Progenitor cell of endocrine pancreas (in vitro differentiated cells): ENCODE results near the gene SESTD1. TPM values are rescaled to one million over a fixed set of nuclear protein-coding genes. Genes with fewer than 3 reads are reported as not detected.
A peak's percentile ranks its signal among the peaks of the same experiment; 100 is the strongest.

Experiments
- DNase-seq: peaks from one replicate; pipeline ENCODE4 v3.0.0; 2021; ENCODE audit warnings: low spot score; ENCODE audit not compliant: unreplicated experiment
- H3K27ac Mint-ChIP-seq: 2 replicates; pipeline ENCODE4 v1.8.0; 2021; ENCODE audit warnings: mild to moderate bottlenecking, moderate library complexity, mixed read lengths
- H3K27me3 Mint-ChIP-seq: 2 replicates; pipeline ENCODE4 v1.8.0; 2021; ENCODE audit warnings: mixed read lengths
- H3K36me3 Mint-ChIP-seq: 2 replicates; pipeline ENCODE4 v1.8.0; 2022; ENCODE audit warnings: mixed read lengths; ENCODE audit not compliant: insufficient read depth
- H3K4me1 Mint-ChIP-seq: 2 replicates; pipeline ENCODE4 v1.8.0; 2021; ENCODE audit warnings: low read depth, mixed read lengths
- H3K4me3 Mint-ChIP-seq: 2 replicates; pipeline ENCODE4 v1.8.0; 2021; ENCODE audit warnings: low read depth, mild to moderate bottlenecking, moderate library complexity, mixed read lengths
- H3K9me3 Mint-ChIP-seq: 2 replicates; pipeline ENCODE4 v1.8.0; 2021; ENCODE audit warnings: low read depth, mixed read lengths
- CTCF ChIP-seq: fragments of 200-600 bp; sonication (generic); IDR thresholded peaks from one replicate; pipeline ENCODE4 v1.5.0; 2021; ENCODE audit warnings: antibody characterized with exemption, mild to moderate bottlenecking; ENCODE audit not compliant: unreplicated experiment
- total RNA-seq: library from RNA; stranded (reverse); gene quantifications from 2 replicates; pipeline ENCODE4 v1.2.1, GENCODE V29; 2021

SESTD1 gene
- total RNA-seq, 1 donor from 2014 or later = 108 TPM

- no peak for DNase-seq
- Mint-ChIP-seq H3K4me1 (no peaks in the 10 kb centered on the region), H3K36me3 (no peaks in the 10 kb centered on the region)
Observed at GRCh38 chr2:179129574-179130238, 134.9 kb downstream of the SESTD1 start.

GRCh38 chr2:179125404-179125803, 139.2 kb downstream of the SESTD1 start:
- H3K4me1 Mint-ChIP-seq = peaks cover 6% of the 10 kb centered on the region
- H3K4me3 Mint-ChIP-seq = no peak overlapping the region
- H3K27me3 Mint-ChIP-seq = no peaks in the 10 kb centered on the region
- TF ChIP-seq CTCF = no peak
- no peak overlapping the region for H3K27ac Mint-ChIP-seq
- H3K9me3 Mint-ChIP-seq = no peaks in the 10 kb centered on the region
- no peak for DNase-seq
- peaks cover 14% of the 10 kb centered on the region for H3K36me3 Mint-ChIP-seq

More at GRCh38 chr2:179129574-179130238, 134.9 kb downstream of the SESTD1 start:
- peak; percentile 66 for TF ChIP-seq CTCF
- Mint-ChIP-seq H3K4me3 (no peak overlapping the region), H3K27ac (no peak overlapping the region), H3K9me3 (no peaks in the 10 kb centered on the region), H3K27me3 (no peaks in the 10 kb centered on the region)

GRCh38 chr2:179124282-179124681, 140.3 kb downstream of the SESTD1 start:
- Mint-ChIP-seq H3K27me3 (no peaks in the 10 kb centered on the region), H3K27ac (no peak overlapping the region), H3K4me1 (peaks cover 6% of the 10 kb centered on the region), H3K4me3 (no peak overlapping the region), H3K36me3 (peaks cover 18% of the 10 kb centered on the region), H3K9me3 (no peaks in the 10 kb centered on the region)
- DNase-seq = no peak
- no peak for TF ChIP-seq CTCF

- Mint-ChIP-seq H3K9me3 (no peaks in the 10 kb centered on the region), H3K36me3 (peaks cover 23% of the 10 kb centered on the region), H3K27me3 (no peaks in the 10 kb centered on the region), H3K27ac (no peak overlapping the region), H3K4me3 (no peak overlapping the region), H3K4me1 (peaks cover 6% of the 10 kb centered on the region)
- TF ChIP-seq CTCF = no peak
- no peak for DNase-seq
Observed at GRCh38 chr2:179123272-179123662, 141.4 kb downstream of the SESTD1 start.

- no peaks in the 10 kb centered on the region for H3K9me3 Mint-ChIP-seq
- H3K27ac Mint-ChIP-seq = peak overlapping the region; percentile 67
- peaks cover 30% of the 10 kb centered on the region for H3K36me3 Mint-ChIP-seq
- DNase-seq = no peak
- H3K27me3 Mint-ChIP-seq = no peaks in the 10 kb centered on the region
- H3K4me1 Mint-ChIP-seq = peaks cover 31% of the 10 kb centered on the region
- no peak for TF ChIP-seq CTCF
- no peak overlapping the region for H3K4me3 Mint-ChIP-seq
Observed at GRCh38 chr2:179107737-179108136, 156.9 kb downstream of the SESTD1 start.
